ENCODE measurements around the gene CDCA7.
"Not testable (repeated sequence)": the region's sequence is repeated elsewhere in the genome, so short reads cannot be mapped to it uniquely, and the experiment has no call there.

The CDCA7 gene

GRCh38 chr2:173385534-173385933, 30.9 kb downstream of the CDCA7 start:
- H3K4me3 ChIP-seq (ENCODE audit: control insufficient read depth in 1 of 7, extremely low read depth in 1 of 7, insufficient read depth in 4 of 7, low read depth in 2 of 7, low read length in 6 of 7); H3K27ac ChIP-seq (ENCODE audit: insufficient read depth in 1 of 2, low read depth in 1 of 2, low read length in 2 of 2, poor library complexity in 1 of 2, severe bottlenecking in 2 of 2); H3K27me3 ChIP-seq (replicated peaks in 2 of 5; ENCODE audit: control insufficient read depth in 4 of 5, insufficient read depth in 5 of 5, low read length in 4 of 5); DNase-seq; H3K9me3 ChIP-seq (ENCODE audit: control extremely low read depth in 1 of 5, control insufficient read depth in 4 of 5, insufficient read depth in 2 of 5, low read depth in 1 of 5, low read length in 4 of 5); CTCF ChIA-PET; H3K36me3 ChIP-seq (ENCODE audit: control insufficient read depth in 4 of 4, insufficient read depth in 4 of 4, low read length in 3 of 4); POLR2A ChIA-PET; H3K4me1 ChIP-seq (ENCODE audit: control extremely low read depth in 1 of 4, control insufficient read depth in 4 of 4, insufficient read depth in 4 of 4, low read length in 3 of 4): not testable (repeated sequence)
- no CpG with 5 or more reads among the region's 4 CpGs for WGBS (ENCODE audit: insufficient coverage)

DNA sequence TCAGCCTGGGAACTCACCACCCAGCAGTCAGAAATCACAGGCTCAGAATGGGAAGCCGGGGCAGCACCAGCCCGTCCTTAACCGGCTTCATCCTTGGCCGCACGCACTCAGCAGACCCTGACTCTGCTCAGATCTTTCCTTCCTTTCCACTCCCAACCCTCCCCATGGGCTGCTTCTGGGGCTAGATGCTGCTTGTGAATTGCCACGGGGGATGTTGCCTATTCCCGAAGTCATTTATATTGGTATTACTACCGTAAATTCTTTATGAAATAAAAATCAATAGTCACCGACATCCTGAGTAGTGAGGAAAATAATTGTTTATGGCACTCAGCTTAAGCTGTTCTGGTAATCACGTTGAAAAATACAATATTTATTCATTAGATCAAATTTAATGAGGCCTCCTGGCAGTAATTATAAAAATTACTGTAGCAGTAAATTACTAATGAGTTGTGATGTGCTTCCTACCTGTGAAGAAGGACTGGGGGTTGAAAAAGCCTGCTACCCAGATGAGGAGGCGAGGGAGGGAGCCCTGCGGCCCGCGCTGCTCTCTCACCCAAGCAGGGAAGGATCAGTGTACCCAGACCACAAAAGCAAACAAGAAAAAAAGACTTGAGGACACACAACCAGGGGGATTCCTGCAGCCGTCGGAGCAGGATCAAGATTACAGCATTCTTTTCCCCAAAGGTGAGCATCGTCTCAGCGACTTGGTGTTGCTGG, 31.5 kb downstream of the CDCA7 start:
- POLR2A ChIA-PET, result no interaction called here
- H3K27me3 ChIP-seq (replicated peaks in 2 of 5; ENCODE audit: control insufficient read depth in 4 of 5, insufficient read depth in 5 of 5, low read length in 4 of 5), result no peaks in the 10 kb centered on the region

GRCh38 chr2:173386738-173387065, 32.0 kb downstream of the CDCA7 start:
- 100% methylated on average over 9 of the region's 10 CpGs for WGBS (ENCODE audit: insufficient coverage)
- Histone ChIP-seq H3K9me3 (ENCODE audit: control extremely low read depth in 1 of 5, control insufficient read depth in 4 of 5, insufficient read depth in 2 of 5, low read depth in 1 of 5, low read length in 4 of 5) (no peaks in the 10 kb centered on the region), H3K36me3 (ENCODE audit: control insufficient read depth in 4 of 4, insufficient read depth in 4 of 4, low read length in 3 of 4) (peaks cover 0 to 2% (median under 1%) of the 10 kb centered on the region in 4 experiments), H3K27ac (ENCODE audit: insufficient read depth in 1 of 2, low read depth in 1 of 2, low read length in 2 of 2, poor library complexity in 1 of 2, severe bottlenecking in 2 of 2) (no peak overlapping the region), H3K27me3 (replicated peaks in 2 of 5; ENCODE audit: control insufficient read depth in 4 of 5, insufficient read depth in 5 of 5, low read length in 4 of 5) (no peaks in the 10 kb centered on the region), H3K4me1 (ENCODE audit: control extremely low read depth in 1 of 4, control insufficient read depth in 4 of 4, insufficient read depth in 4 of 4, low read length in 3 of 4) (no peaks in the 10 kb centered on the region), H3K4me3 (ENCODE audit: control insufficient read depth in 1 of 7, extremely low read depth in 1 of 7, insufficient read depth in 4 of 7, low read depth in 2 of 7, low read length in 6 of 7) (no peak overlapping the region)
- ChIA-PET CTCF (interaction anchor here (1.9 kb wide), 1 partner anchor 14 kb away, joined by 7 read pairs; no protein-coding TSS in a partner anchor), POLR2A (interaction anchor here (0.7 kb wide), 1 partner anchor 102 kb away, joined by 4 read pairs; no protein-coding TSS in a partner anchor)
- DNase-seq, result no peak

More for the DNA sequence above, 31.5 kb downstream of the CDCA7 start:
- Histone ChIP-seq H3K4me1 (ENCODE audit: control extremely low read depth in 1 of 4, control insufficient read depth in 4 of 4, insufficient read depth in 4 of 4, low read length in 3 of 4) (no peaks in the 10 kb centered on the region), H3K9me3 (ENCODE audit: control extremely low read depth in 1 of 5, control insufficient read depth in 4 of 5, insufficient read depth in 2 of 5, low read depth in 1 of 5, low read length in 4 of 5) (no peaks in the 10 kb centered on the region), H3K27ac (ENCODE audit: insufficient read depth in 1 of 2, low read depth in 1 of 2, low read length in 2 of 2, poor library complexity in 1 of 2, severe bottlenecking in 2 of 2) (no peak overlapping the region), H3K4me3 (ENCODE audit: control insufficient read depth in 1 of 7, extremely low read depth in 1 of 7, insufficient read depth in 4 of 7, low read depth in 2 of 7, low read length in 6 of 7) (no peak overlapping the region), H3K36me3 (ENCODE audit: control insufficient read depth in 4 of 4, insufficient read depth in 4 of 4, low read length in 3 of 4) (peaks cover 0 to 2% (median under 1%) of the 10 kb centered on the region in 4 experiments)
- CTCF ChIA-PET, result no interaction called here
- no peak for DNase-seq
- WGBS (ENCODE audit: insufficient coverage), result 92% methylated on average over 11 of the region's 18 CpGs

DNA sequence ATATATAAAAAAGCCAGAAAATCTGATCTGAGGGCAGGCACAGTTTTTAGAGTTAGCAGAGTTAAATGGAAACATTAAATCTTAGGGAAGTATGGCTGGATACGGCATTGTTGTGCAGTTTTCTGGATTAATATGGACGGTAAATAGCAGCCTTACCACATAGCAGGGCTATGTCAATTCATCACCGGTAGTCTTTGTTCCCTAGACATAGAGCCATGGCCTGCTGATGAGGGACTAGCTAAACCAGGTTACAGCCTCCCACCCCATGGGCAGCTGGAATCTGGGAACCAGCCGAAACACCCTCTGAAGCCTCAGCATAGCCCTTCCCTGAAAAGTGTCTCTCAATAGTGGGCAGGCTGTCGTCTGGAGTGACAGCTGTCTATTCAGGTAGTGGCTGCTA, 32.4 kb downstream of the CDCA7 start:
- POLR2A ChIA-PET, result interaction anchor here (0.7 kb wide), 1 partner anchor 102 kb away, joined by 4 read pairs; no protein-coding TSS in a partner anchor
- Histone ChIP-seq H3K4me3 (ENCODE audit: control insufficient read depth in 1 of 7, extremely low read depth in 1 of 7, insufficient read depth in 4 of 7, low read depth in 2 of 7, low read length in 6 of 7) (no peak overlapping the region), H3K9me3 (ENCODE audit: control extremely low read depth in 1 of 5, control insufficient read depth in 4 of 5, insufficient read depth in 2 of 5, low read depth in 1 of 5, low read length in 4 of 5) (no peaks in the 10 kb centered on the region), H3K27ac (ENCODE audit: insufficient read depth in 1 of 2, low read depth in 1 of 2, low read length in 2 of 2, poor library complexity in 1 of 2, severe bottlenecking in 2 of 2) (no peak overlapping the region), H3K27me3 (replicated peaks in 2 of 5; ENCODE audit: control insufficient read depth in 4 of 5, insufficient read depth in 5 of 5, low read length in 4 of 5) (no peaks in the 10 kb centered on the region), H3K36me3 (ENCODE audit: control insufficient read depth in 4 of 4, insufficient read depth in 4 of 4, low read length in 3 of 4) (peaks cover 0 to 2% (median under 1%) of the 10 kb centered on the region in 4 experiments), H3K4me1 (ENCODE audit: control extremely low read depth in 1 of 4, control insufficient read depth in 4 of 4, insufficient read depth in 4 of 4, low read length in 3 of 4) (no peaks in the 10 kb centered on the region)
- WGBS (ENCODE audit: insufficient coverage), result 86% methylated on average over 1 of the region's 5 CpGs
- DNase-seq, result no peak
- CTCF ChIA-PET, result interaction anchor here (1.9 kb wide), 1 partner anchor 14 kb away, joined by 7 read pairs; no protein-coding TSS in a partner anchor

DNA sequence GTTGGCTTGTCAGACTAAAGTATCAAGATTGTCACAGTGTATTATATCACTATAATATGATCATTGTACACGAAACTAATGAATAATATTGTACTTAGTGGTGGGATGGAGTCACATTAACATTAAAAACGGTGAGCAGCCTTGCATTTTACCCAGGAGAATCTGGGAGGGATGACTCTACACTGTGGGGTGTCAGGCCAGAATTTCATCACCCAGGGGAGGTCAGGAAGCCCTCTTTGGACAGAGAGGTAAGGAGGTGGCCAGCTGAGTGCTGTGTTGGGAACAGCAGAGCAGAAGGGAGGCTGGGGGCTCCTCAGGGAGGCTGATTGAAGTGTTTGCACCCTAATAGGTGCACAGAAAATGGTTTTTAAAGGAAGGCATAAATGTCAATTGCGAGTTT, 33.0 kb downstream of the CDCA7 start:
- H3K36me3 ChIP-seq (ENCODE audit: control insufficient read depth in 4 of 4, insufficient read depth in 4 of 4, low read length in 3 of 4), result peaks cover 0 to 2% (median under 1%) of the 10 kb centered on the region in 4 experiments
- no peaks in the 10 kb centered on the region for H3K27me3 ChIP-seq (replicated peaks in 2 of 5; ENCODE audit: control insufficient read depth in 4 of 5, insufficient read depth in 5 of 5, low read length in 4 of 5)
- ChIA-PET CTCF (interaction anchor here (1.9 kb wide), 1 partner anchor 13 kb away, joined by 7 read pairs; no protein-coding TSS in a partner anchor), POLR2A (no interaction called here)
- H3K4me3 ChIP-seq (ENCODE audit: control insufficient read depth in 1 of 7, extremely low read depth in 1 of 7, insufficient read depth in 4 of 7, low read depth in 2 of 7, low read length in 6 of 7), result no peak overlapping the region
- H3K27ac ChIP-seq (ENCODE audit: insufficient read depth in 1 of 2, low read depth in 1 of 2, low read length in 2 of 2, poor library complexity in 1 of 2, severe bottlenecking in 2 of 2), result no peak overlapping the region
- no peak for DNase-seq
- H3K9me3 ChIP-seq (ENCODE audit: control extremely low read depth in 1 of 5, control insufficient read depth in 4 of 5, insufficient read depth in 2 of 5, low read depth in 1 of 5, low read length in 4 of 5), result no peaks in the 10 kb centered on the region
- WGBS (ENCODE audit: insufficient coverage), result 100% methylated on average over 2 of the region's 3 CpGs
- no peaks in the 10 kb centered on the region for H3K4me1 ChIP-seq (ENCODE audit: control extremely low read depth in 1 of 4, control insufficient read depth in 4 of 4, insufficient read depth in 4 of 4, low read length in 3 of 4)

DNA sequence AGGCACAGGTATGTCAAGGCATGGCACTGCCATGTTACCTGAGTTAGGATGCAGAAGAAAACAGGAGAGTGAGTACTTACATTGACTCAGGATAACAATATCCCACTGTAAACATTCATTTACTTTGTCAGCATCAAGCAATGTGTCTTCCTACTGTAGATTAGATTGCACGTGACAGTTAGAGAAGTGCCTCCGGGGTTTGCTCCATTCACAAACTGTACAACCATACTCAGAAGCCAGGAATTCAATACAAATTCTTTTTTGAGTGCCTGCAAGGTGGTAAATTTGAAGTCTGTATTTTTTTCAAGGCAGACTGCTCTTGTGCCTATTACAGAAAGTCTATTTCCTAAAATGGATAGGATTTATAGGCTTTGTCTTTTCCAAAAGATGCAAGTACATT, 34.1 kb downstream of the CDCA7 start:
- ChIA-PET POLR2A (no interaction called here), CTCF (interaction anchor here (1.7 kb wide), 1 partner anchor 11 kb away, joined by 7 read pairs; no protein-coding TSS in a partner anchor)
- H3K9me3 ChIP-seq (ENCODE audit: control extremely low read depth in 1 of 5, control insufficient read depth in 4 of 5, insufficient read depth in 2 of 5, low read depth in 1 of 5, low read length in 4 of 5), result no peaks in the 10 kb centered on the region
- no peaks in the 10 kb centered on the region for H3K27me3 ChIP-seq (replicated peaks in 2 of 5; ENCODE audit: control insufficient read depth in 4 of 5, insufficient read depth in 5 of 5, low read length in 4 of 5)
- no peaks in the 10 kb centered on the region for H3K4me1 ChIP-seq (ENCODE audit: control extremely low read depth in 1 of 4, control insufficient read depth in 4 of 4, insufficient read depth in 4 of 4, low read length in 3 of 4)
- no peak overlapping the region for H3K27ac ChIP-seq (ENCODE audit: insufficient read depth in 1 of 2, low read depth in 1 of 2, low read length in 2 of 2, poor library complexity in 1 of 2, severe bottlenecking in 2 of 2)
- no peak overlapping the region for H3K4me3 ChIP-seq (ENCODE audit: control insufficient read depth in 1 of 7, extremely low read depth in 1 of 7, insufficient read depth in 4 of 7, low read depth in 2 of 7, low read length in 6 of 7)
- DNase-seq, result no peak
- peaks cover 0 to 2% (median 0%) of the 10 kb centered on the region in 4 experiments for H3K36me3 ChIP-seq (ENCODE audit: control insufficient read depth in 4 of 4, insufficient read depth in 4 of 4, low read length in 3 of 4)
- 100% methylated on average over 2 of the region's 2 CpGs for WGBS (ENCODE audit: insufficient coverage)

- H3K4me3 ChIP-seq (ENCODE audit: control insufficient read depth in 1 of 7, extremely low read depth in 1 of 7, insufficient read depth in 4 of 7, low read depth in 2 of 7, low read length in 6 of 7), result no peak overlapping the region
- no peaks in the 10 kb centered on the region for H3K9me3 ChIP-seq (ENCODE audit: control extremely low read depth in 1 of 5, control insufficient read depth in 4 of 5, insufficient read depth in 2 of 5, low read depth in 1 of 5, low read length in 4 of 5)
- ChIA-PET CTCF (interaction anchor here (1.7 kb wide), 1 partner anchor 10 kb away, joined by 7 read pairs; no protein-coding TSS in a partner anchor), POLR2A (no interaction called here)
- H3K36me3 ChIP-seq (ENCODE audit: control insufficient read depth in 4 of 4, insufficient read depth in 4 of 4, low read length in 3 of 4), result no peaks in the 10 kb centered on the region
- no peak overlapping the region for H3K27ac ChIP-seq (ENCODE audit: insufficient read depth in 1 of 2, low read depth in 1 of 2, low read length in 2 of 2, poor library complexity in 1 of 2, severe bottlenecking in 2 of 2)
- DNase-seq, result no peak
- H3K27me3 ChIP-seq (replicated peaks in 2 of 5; ENCODE audit: control insufficient read depth in 4 of 5, insufficient read depth in 5 of 5, low read length in 4 of 5), result peaks cover 0 to 10% (median 4%) of the 10 kb centered on the region in 5 experiments
- H3K4me1 ChIP-seq (ENCODE audit: control extremely low read depth in 1 of 4, control insufficient read depth in 4 of 4, insufficient read depth in 4 of 4, low read length in 3 of 4), result no peaks in the 10 kb centered on the region
- 91% methylated on average over 5 of the region's 5 CpGs for WGBS (ENCODE audit: insufficient coverage)
Observed at GRCh38 chr2:173390036-173390435, 35.4 kb downstream of the CDCA7 start.
